Measurements from ENCODE around the gene USP49.
A peak's percentile ranks its signal among the peaks of the same experiment; 100 is the strongest.
"Not testable (repeated sequence)": the region's sequence is repeated elsewhere in the genome, so short reads cannot be mapped to it uniquely, and the experiment has no call there.

The USP49 gene

GRCh38 chr6:41895300-41896233 lies at the start of gene USP49:
Gene USP49 (minus strand): TSS chr6:41895375. CDS start chr6:41806983, 88,392 bp downstream.
- peak; percentile 86 to 90 for DNase-seq

GRCh38 chr6:41943456-41943855 lies 48.3 kb upstream of the USP49 start:
- DNase-seq, result no peak

GRCh38 chr6:41942882-41943281 lies 47.7 kb upstream of the USP49 start:
- DNase-seq, result not testable (repeated sequence)

GRCh38 chr6:41942067-41942851 lies 47.1 kb upstream of the USP49 start:
- no peak for DNase-seq

- peak; percentile 81 to 87 for DNase-seq
These were observed 46.3 kb upstream of the USP49 start, which contains the start of gene CCND3 for GRCh38 chr6:41941280-41942066. Gene CCND3 (minus strand): TSS chr6:41941808. CDS start chr6:41941649, 159 bp downstream.

- peak; percentile 22 to 62 for DNase-seq
These were observed 45.6 kb upstream of the USP49 start for GRCh38 chr6:41940759-41941279.

- DNase-seq, result peak; percentile 21 to 52
These were observed 44.9 kb upstream of the USP49 start for GRCh38 chr6:41939848-41940758.

GRCh38 chr6:41939176-41939847 lies 44.1 kb upstream of the USP49 start:
- DNase-seq, result peak; percentile 28 to 31

- peak in 1 of 2 donors; percentile 19 for DNase-seq
These were observed 43.5 kb upstream of the USP49 start for GRCh38 chr6:41938590-41939175.

- DNase-seq, result peak; percentile 43 to 71
These were observed 42.8 kb upstream of the USP49 start for GRCh38 chr6:41937861-41938574.

GRCh38 chr6:41937472-41937860 lies 42.3 kb upstream of the USP49 start:
- DNase-seq, result no peak

- DNase-seq, result peak; percentile 87 to 91
These were observed 41.1 kb upstream of the USP49 start for GRCh38 chr6:41936073-41936837.

- DNase-seq, result no peak
These were observed 40.5 kb upstream of the USP49 start for GRCh38 chr6:41935685-41936072.

- no peak for DNase-seq
These were observed 40.0 kb upstream of the USP49 start for GRCh38 chr6:41935193-41935574.

- DNase-seq, result no peak
These were observed 39.4 kb upstream of the USP49 start for GRCh38 chr6:41934278-41935192.

- no peak for DNase-seq
These were observed 37.2 kb upstream of the USP49 start for GRCh38 chr6:41932378-41932777.

- no peak for DNase-seq
These were observed 36.6 kb upstream of the USP49 start for GRCh38 chr6:41931792-41932191.

GRCh38 chr6:41929924-41930323 lies 34.7 kb upstream of the USP49 start:
- no peak for DNase-seq
